ENCODE data around the gene TOX3. TPM values are rescaled to one million over a fixed set of nuclear protein-coding genes. Genes with fewer than 3 reads are reported as not detected.

TOX3 gene
- total RNA-seq, 4 donors from 2014 or later, result 1.7 TPM; not detected in 3

DNA sequence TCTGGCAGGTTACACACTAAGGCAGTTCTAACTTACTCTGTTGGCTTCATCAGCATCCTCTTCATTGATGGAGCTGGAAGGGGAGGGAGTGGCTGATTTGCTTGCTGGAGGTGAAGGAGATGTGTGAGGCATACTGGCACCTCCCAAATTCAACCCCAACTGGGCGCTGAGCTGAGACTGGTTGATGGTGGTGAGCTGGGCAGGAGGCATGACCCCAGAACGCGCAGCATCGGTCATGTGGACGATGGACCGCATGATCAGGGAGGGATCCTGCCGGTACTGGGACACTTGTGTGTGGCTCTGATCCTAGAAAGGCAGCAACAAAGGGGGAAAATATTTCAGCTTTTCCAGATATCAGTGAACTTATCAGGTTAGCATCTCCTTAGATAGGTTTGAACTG is 96.7 kb downstream of the TOX3 start:
- WGBS, 2 donors, result 93 to 95% methylated on average over 7 of the region's 7 CpGs

DNA sequence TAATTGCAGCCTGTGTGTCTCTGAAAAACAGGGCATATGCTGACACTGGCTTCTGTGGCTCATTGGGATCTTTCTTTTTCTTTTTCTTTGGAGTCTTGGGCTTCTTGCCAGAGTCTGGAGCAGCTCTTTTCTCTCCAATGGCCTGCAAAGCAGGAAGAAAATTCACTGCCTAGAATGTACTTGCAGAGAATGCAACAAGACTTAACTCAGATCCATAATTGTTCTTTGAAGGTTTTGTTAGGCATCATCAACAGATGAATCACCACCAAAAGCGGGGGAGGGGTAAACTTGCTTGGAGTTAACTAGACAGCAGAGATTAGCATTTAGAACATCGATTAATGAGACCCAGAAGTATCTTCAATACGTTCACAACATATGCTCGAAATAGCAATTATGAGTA is 100.9 kb downstream of the TOX3 start:
- Histone ChIP-seq H3K9me3 (no peaks in the 10 kb centered on the region), H3K27ac (no peak overlapping the region), H3K27me3 (no peaks in the 10 kb centered on the region), H3K4me1 (no peaks in the 10 kb centered on the region), H3K4me3 (no peak overlapping the region), H3K36me3 (no peaks in the 10 kb centered on the region)
- no peak for DNase-seq (ENCODE audit: low spot score in 2 of 2)
- WGBS, 2 donors, result 36 to 38% methylated on average over 4 of the region's 4 CpGs
- TF ChIP-seq, protein P1, sequence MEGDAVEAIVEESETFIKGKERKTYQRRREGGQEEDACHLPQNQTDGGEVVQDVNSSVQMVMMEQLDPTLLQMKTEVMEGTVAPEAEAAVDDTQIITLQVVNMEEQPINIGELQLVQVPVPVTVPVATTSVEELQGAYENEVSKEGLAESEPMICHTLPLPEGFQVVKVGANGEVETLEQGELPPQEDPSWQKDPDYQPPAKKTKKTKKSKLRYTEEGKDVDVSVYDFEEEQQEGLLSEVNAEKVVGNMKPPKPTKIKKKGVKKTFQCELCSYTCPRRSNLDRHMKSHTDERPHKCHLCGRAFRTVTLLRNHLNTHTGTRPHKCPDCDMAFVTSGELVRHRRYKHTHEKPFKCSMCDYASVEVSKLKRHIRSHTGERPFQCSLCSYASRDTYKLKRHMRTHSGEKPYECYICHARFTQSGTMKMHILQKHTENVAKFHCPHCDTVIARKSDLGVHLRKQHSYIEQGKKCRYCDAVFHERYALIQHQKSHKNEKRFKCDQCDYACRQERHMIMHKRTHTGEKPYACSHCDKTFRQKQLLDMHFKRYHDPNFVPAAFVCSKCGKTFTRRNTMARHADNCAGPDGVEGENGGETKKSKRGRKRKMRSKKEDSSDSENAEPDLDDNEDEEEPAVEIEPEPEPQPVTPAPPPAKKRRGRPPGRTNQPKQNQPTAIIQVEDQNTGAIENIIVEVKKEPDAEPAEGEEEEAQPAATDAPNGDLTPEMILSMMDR (IDR thresholded peaks at IDR 0.05), result no peak
- TF ChIP-seq EP300 (IDR thresholded peaks at IDR 0.05) (no peak), POLR2A (IDR thresholded peaks at IDR 0.05) (no peak)

More for the DNA sequence above, 96.7 kb downstream of the TOX3 start:
- no peak overlapping the region for H3K4me3 ChIP-seq
- no peaks in the 10 kb centered on the region for H3K9me3 ChIP-seq
- H3K27me3 ChIP-seq, result no peaks in the 10 kb centered on the region
- H3K27ac ChIP-seq, result no peak overlapping the region
- no peaks in the 10 kb centered on the region for H3K36me3 ChIP-seq
- TF ChIP-seq POLR2A (IDR thresholded peaks at IDR 0.05), result no peak
- no peak for TF ChIP-seq EP300 (IDR thresholded peaks at IDR 0.05)
- TF ChIP-seq, protein P1 (IDR thresholded peaks at IDR 0.05), result no peak
- DNase-seq (ENCODE audit: low spot score in 2 of 2), result no peak
- no peaks in the 10 kb centered on the region for H3K4me1 ChIP-seq

DNA sequence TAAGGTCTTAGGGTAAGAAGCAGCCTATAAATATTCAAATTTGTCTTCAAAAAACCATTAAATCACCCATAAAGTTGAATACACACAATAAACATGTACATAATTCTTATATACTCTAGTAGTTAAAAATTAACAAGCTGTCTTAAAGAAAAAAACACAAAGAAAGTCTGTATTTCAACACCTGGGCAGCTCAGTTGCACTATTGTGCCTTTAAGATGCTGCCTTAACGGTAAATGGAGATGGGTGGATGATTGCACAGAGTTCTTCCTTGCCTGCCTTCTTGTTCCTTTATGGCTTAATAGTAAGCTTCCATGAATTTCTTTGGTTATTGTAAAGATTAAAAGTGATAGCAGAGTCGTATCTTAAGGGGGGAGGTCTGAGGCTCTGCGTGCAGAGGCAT is 105.1 kb downstream of the TOX3 start:
- no peak overlapping the region for H3K4me3 ChIP-seq
- no peaks in the 10 kb centered on the region for H3K4me1 ChIP-seq
- H3K9me3 ChIP-seq, result peaks cover 0 to 5% (median 0%) of the 10 kb centered on the region in 4 donors
- TF ChIP-seq EP300 (IDR thresholded peaks at IDR 0.05) (no peak), POLR2A (IDR thresholded peaks at IDR 0.05) (no peak)
- TF ChIP-seq, protein P1 (IDR thresholded peaks at IDR 0.05), result no peak
- H3K36me3 ChIP-seq, result no peaks in the 10 kb centered on the region
- DNase-seq (ENCODE audit: low spot score in 2 of 2), result no peak
- H3K27ac ChIP-seq, result no peak overlapping the region
- H3K27me3 ChIP-seq, result no peaks in the 10 kb centered on the region
- WGBS, 2 donors, result 85 to 86% methylated on average over 3 of the region's 3 CpGs

DNA sequence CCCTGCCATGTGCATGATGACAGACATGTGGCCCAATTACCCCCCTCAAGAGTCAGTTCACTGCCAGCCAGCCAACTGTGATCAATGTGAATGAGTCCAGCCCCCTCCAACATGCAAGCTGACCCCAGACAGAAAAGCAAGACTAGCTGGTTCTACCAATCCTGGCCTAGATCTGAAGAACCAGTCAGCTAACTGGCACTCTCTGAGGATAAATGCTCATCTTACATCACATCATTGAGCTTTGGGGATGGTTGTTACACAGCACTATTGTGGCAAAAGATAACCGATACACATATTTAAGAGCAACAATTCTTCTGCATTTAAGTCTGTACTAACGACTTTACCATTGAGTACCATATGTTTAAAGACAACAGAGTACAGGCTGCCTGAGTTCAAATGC is 106.7 kb downstream of the TOX3 start:
- Histone ChIP-seq H3K27me3 (no peaks in the 10 kb centered on the region), H3K27ac (no peak overlapping the region), H3K4me3 (no peak overlapping the region), H3K36me3 (no peaks in the 10 kb centered on the region), H3K4me1 (no peaks in the 10 kb centered on the region), H3K9me3 (peaks cover 0 to 5% (median 0%) of the 10 kb centered on the region in 4 donors)
- DNase-seq (ENCODE audit: low spot score in 2 of 2), result no peak
- WGBS, 2 donors, result 94 to 100% methylated on average over 2 of the region's 2 CpGs
- TF ChIP-seq, protein P1 (IDR thresholded peaks at IDR 0.05), result no peak
- TF ChIP-seq POLR2A (IDR thresholded peaks at IDR 0.05), result no peak
- no peak for TF ChIP-seq EP300 (IDR thresholded peaks at IDR 0.05)

DNA sequence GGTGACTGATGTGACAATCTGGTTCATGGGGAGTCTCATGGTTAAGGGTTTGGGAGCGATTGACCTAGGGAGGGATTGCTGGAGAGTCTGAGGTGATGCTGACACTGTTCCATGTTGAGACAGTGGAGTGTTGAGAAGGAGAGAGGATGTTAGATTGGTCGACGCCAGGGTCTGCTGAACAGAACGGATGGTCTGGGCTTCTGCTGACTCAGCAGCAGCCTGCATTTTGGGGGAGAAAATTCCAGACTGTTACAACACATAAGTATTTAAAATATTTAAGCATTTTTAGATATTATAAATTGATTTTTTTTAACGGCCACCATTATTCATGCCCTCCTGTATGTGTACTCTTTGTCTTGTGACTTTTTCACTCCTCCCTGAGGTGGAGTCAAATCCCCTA is 107.2 kb downstream of the TOX3 start:
- Histone ChIP-seq H3K27me3 (no peaks in the 10 kb centered on the region), H3K4me1 (no peaks in the 10 kb centered on the region), H3K36me3 (no peaks in the 10 kb centered on the region), H3K4me3 (no peak overlapping the region), H3K27ac (no peak overlapping the region), H3K9me3 (peaks cover 0 to 5% (median 0%) of the 10 kb centered on the region in 4 donors)
- DNase-seq (ENCODE audit: low spot score in 2 of 2), result no peak
- 86 to 88% methylated on average over 5 of the region's 5 CpGs for WGBS, 2 donors
- TF ChIP-seq EP300 (IDR thresholded peaks at IDR 0.05) (no peak), POLR2A (IDR thresholded peaks at IDR 0.05) (no peak)
- TF ChIP-seq, protein P1 (IDR thresholded peaks at IDR 0.05), result no peak
